T-helper 1 cell treated with Interleukin-12 subunit alpha and Interleukin-12 subunit beta and Interleukin-4 antibody, amounts not matched to agents 30 ng/mL and 1 ng/mL, for 36 hours (primary cell): ENCODE data around the gene LRRC49. TPM values are rescaled to one million over a fixed set of nuclear protein-coding genes. Genes with fewer than 3 reads are reported as not detected.
"Not testable (repeated sequence)": the region's sequence is repeated elsewhere in the genome, so short reads cannot be mapped to it uniquely, and the experiment has no call there.

Source experiments
- intact Hi-C: fragments of 100-400 bp; cut with micrococcal nuclease; formaldehyde crosslinking; loops from one replicate; pipeline ENCODE4 v1.15.1; 2024
- total RNA-seq: library from RNA; stranded (reverse); gene quantifications from 2 replicates; pipeline ENCODE4 v1.2.3, GENCODE V29; 2022

The LRRC49 gene
- total RNA-seq, 1 donor from 2014 or later: not detected

DNA sequence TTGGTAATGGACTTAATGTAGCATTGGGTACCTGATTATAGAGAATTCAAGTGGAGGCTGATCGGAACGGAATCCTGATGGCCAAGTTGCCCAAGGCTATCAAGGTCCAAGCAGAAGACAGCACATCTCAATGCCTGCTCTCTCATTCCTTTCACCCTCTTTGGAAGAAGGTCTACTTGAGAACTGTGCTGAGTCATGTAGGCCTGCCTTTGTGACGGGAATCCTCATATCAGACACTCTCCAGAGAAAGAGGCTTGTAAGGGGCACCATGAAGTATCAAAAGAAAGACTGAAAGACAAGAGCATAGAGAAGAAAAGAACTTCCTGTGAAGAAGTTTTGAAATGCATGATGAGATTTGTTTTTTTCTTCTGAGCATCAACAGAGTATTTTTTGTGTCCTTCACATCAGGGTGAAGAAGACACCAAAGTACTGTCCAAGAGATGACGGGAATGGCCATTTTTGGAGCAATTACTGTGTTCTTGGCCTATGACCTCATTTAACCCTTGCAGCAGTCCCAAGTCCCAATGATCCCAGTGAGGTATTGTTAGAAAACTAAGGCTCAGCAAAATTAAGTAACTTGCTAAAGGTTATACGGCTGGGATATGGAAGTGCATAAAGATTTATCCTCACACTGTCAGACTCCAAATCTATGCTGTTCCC, 25.5 kb upstream of the LRRC49 start:
- intact Hi-C loops: no loop called here

DNA sequence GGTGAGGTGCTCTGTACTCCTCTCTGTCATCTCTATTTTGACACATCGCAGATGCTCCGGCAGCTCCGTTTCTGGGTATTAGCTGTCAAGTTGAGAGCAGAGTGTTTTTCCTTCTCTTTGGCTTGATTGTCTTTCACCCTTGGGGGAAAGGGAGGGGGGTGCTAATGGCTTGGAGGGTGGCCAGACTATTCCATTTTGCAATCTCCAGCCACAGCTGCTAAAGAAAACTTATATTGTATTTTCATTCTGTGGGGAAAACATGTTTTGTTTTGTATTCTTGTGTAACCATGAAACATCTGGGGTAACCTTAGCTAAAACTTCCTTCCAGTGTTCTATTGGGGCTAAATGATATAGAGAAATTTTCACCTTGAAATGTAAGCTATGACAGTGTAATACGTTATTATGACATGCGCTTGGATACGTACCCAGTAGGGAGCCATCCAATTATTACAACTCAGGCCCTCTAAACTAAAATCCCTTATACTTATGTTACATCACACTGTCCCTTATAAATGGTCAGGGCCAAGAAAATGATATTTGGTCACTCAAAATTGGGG, 24.6 kb upstream of the LRRC49 start:
- intact Hi-C loops: no loop called here

DNA sequence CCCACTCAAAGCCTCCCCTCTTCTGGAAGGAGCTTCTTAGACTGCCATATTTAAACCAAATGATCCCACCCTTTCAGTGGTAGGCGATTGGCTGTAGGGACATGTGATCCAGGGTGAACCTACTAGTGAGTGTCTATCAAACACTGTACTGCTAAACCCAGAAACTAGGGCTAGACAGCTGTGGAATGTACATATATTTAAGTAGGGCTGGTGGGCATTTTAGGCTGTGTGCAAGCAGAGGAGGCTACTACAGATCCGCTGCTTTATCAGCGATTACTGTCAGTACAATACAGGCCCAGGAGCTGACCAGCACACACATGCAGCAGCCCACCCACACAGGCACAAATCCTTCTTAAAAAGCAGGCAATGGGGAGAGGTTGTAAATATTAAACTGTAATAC, 23.3 kb upstream of the LRRC49 start:
- intact Hi-C loops: no loop called here

DNA sequence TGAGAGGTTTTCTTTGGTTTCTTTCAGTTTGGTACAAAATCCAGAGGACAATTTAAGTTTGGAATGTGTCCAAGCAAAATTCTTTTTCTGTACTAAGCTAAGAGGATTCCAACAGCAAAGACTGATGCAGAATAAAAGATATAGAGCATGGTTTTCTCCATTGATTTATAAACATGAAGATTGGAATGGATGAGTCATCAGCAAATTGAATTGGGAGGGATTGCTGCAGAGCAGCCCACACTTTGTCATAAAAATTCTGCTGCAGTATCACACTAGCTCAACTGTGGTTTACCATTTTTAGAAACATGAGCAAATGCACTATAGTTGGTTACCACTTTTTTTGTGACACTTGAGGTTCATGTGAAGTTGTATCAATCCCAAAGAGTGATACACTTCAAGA, 22.6 kb upstream of the LRRC49 start:
- intact Hi-C loops: no loop called here

DNA sequence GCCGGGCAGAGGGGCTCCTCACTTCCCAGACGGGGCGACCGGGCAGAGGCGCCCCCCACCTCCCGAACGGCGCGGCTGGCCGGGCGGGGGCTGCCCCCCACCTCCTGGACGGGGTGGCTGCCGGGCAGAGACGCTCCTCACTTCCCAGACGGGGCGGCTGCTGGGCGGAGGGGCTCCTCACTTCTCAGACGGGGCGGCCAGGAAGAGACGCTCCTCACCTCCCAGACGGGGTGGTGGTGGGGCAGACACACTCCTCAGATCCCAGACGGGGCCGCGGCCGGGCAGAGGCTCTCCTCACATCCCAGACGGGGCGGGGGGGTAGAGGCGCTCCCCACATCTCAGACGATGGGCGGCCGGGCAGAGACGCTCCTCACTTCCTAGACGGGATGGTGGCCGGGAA, 21.1 kb upstream of the LRRC49 start:
- intact Hi-C loops: not testable (repeated sequence)

DNA sequence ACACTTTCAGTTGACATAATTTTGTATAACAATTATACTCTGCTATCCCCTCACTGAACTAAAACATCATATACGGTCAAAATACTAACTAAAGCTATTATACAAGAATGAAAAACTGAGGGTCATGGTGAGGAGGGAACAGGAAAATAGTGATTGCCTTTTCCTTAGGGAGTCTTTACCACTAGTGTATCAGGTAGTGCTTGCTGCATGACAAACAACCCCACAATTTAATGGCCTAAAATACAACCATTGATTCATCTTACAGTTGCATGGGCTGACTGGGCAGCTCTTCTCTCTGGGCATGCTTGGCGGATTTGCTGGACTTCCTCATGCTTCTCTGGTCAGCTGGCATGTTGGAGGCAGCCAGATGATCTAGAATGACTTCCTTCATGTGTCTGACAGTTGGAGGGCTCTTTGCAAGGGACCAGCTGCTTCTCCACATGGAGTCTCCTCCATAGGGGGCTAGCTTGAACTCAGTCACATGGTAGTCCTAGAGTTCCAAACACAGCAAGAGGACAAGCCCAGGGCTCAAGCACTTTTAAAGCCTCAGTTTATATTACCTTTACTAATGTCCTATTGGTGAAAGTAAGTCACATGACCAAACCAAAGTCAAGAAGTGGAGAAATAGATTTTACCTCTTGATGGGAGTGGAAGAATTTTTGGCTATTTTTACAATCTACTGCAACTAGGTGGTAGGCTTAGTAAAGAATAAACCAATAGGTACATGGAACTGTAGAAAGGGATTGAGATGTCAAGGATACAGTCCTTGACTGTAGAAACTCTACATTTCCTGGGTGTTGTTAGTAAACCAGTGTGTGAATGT, 19.2 kb upstream of the LRRC49 start:
- intact Hi-C loops: no loop called here

DNA sequence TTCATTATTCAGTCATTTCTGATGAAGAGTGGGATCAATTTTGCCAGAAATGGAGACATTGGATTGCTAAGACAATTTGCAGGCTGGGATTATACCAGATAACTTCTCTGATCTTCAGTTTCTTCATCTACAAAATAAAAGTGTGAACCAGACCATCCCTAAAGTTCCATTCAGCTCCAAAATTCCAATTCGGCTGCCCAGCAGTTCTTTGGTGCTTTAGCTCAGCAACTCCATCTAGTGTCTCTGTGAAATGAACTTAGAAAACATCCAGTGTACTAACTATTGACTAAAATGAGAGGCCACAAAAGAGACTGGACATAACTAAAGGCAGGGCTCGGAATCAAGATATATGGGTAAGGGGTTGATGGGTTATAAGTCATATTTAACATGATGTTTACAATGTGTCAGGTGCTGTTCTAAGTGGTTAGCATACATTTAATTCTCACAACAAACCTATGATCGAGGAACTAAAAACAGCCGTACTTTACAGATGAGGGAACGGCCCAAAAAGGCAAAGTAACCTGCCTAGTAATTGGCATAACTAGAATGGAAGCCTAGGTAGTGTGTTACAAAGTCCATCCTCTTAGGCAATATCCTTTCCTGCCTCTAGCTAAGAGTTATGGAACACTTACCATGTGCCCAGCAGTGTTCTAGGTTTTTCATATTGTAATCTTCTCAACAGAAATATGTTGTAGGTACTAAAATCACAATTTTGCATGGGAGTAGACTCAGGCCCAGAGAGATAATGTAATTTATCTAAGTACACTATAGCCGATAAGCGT, 17.4 kb upstream of the LRRC49 start:
- intact Hi-C loops: no loop called here

DNA sequence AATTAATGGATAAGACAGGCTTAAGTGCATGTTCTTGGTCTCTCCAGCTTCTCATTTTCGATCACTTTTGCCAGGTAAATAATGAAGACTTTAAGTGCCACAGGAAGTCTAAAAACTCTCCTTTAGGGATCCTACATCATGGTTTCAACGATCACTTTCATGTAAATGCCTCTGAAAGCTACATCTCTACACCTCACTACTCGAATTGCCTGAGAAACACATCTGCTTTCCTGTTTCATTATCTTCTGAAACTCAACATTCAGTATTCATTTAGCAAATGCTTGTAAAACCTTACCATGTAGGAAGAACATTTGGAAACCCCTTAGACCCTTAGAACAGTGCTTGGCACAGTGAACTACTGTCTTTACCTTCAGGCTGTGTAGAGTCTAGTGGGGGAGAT, 16.6 kb upstream of the LRRC49 start:
- intact Hi-C loops: no loop called here

DNA sequence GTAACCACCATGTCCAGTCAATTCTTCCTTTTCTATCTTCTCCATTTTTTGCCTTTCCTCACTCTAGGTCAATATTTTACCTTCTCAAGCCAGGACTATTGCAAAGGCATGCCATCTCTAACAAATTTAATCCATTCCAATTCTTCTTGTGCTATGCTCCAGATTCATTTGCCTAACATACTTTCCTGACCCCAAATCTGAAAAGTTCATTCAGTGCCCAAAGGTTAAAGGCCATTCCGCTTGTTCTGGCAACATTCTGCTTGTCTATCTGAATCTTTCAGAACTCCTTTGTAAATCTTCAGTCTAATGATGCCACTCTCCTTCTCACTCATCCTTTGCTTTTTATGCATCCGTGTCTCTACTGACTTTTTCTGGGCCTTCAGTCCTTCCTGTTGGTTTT, 15.9 kb upstream of the LRRC49 start:
- intact Hi-C loops: no loop called here

DNA sequence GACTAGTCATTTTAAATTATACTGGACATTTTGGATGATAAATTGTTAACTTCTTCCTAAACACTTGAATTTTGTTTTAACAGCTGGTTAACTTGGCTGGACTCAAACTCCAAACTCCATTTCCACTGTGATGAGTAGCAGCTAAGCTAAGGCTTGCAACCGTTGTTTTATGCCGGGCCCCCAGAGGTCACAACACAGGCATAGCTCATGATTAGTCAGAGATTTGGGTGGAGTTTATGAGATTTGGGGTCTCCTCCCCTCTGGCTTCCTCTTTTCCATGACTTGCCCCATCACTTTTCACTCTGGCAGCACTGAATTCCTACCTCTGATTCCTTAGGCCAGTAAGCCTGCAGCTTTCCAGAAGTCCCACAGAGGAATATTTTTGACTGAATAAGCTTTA, 13.2 kb upstream of the LRRC49 start:
- intact Hi-C loops: no loop called here

DNA sequence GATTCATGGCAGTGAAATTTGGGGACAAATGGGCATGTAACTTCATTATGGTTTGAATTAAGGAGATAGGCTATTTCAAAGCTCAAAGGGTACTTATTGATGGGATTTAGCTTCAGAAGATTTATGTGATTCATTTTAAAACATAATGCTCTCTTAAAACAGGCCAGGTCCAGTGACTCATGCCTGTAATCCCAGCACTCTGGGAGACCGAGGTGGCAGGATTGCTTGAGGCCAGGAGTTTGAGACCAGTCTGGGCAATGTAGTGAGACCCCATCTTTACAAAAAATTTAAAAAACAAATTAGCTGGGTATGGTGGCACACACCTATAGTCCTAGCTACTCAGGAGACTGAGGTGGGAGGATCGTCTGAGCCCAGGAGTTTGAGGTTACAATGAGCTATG, 11.8 kb upstream of the LRRC49 start:
- intact Hi-C loops: no loop called here

DNA sequence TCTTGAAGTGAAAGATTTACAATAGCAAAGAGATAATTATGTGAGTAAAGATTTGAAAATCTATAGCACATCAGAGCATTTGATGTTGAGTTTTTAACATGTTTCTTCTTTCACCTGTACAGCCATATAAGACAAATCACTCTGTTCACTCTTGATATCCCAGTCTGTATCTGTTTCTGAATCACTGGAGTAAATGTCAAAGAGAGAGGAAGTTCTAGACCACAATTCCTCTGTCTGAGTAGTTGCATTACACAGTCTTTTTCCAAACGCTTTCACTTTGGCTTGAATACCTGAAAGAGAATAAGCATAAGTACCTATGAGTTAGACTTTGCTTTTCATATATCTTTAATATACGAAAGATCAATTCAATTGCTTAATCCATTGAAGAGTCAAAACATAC, 10.3 kb upstream of the LRRC49 start:
- intact Hi-C loops: no loop called here

DNA sequence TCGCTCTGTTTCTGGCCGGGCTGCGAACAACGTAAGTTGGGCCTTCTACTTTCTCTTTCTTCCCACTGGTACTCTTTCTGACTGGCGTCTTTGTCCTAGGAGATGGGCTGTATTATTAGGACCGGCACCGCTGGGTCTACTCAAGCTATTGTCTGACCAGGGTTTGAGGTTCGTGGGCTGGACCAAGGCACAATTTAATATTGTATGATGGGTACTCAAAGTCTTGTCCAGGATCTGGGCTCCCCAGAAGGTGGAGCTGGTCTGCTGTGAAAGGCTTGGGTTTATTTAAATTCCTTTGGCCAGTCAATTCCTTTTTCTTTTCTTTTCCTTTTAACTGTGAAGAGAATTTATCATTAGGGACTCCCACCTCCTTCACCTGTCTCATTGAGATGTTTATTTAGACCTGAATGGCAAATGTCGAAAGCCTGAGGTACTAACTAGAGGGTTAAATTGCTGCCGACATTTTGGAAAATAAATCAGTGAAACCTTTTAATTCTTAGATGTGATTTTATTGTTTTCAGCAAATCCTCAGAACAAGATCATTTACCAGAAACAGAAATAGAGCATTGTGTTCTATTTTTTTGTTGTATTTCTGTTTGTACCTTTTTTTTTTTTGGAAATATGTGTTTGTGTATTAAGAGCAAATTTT, 410 bp downstream of the LRRC49 start:
- intact Hi-C loops: no loop called here

DNA sequence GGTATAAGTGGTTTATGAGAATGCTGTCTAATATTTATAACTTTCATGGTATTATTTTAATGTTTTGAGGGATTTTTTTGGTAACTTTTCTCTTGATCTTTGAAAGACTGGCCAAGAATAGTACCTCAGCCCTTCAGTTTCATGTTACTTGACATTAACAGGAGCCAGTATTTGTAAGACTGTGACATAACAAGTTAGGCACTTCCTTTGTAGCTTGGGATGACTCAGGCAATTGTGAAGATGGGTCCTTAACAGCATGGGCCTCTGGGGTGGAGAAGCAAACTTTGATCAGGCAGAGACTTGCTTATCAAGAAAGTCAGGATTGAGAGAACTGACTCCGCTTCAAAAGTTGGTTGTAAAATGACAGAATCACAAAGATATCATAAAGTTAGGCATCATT, 9.5 kb downstream of the LRRC49 start:
- intact Hi-C loops: no loop called here

DNA sequence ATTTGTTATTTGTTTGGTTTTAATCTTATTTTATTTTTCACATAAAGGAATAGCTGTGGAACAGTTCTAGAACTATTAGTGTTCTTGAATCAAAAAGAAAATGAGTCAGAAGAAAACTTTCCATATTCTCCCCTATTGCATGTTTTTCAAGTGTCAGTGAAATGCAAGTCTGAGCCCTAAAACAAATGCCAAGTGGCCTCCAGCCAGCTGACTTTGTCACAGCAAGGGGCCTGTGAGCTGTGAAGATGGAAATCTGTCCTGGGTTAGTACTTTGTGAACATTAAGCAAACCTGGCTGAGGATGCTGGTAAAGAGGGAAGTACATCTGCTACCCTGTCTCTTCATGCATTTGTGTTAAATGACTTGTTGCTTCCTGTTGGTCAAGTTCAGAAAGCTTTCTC, 14.2 kb downstream of the LRRC49 start:
- intact Hi-C loops: no loop called here

DNA sequence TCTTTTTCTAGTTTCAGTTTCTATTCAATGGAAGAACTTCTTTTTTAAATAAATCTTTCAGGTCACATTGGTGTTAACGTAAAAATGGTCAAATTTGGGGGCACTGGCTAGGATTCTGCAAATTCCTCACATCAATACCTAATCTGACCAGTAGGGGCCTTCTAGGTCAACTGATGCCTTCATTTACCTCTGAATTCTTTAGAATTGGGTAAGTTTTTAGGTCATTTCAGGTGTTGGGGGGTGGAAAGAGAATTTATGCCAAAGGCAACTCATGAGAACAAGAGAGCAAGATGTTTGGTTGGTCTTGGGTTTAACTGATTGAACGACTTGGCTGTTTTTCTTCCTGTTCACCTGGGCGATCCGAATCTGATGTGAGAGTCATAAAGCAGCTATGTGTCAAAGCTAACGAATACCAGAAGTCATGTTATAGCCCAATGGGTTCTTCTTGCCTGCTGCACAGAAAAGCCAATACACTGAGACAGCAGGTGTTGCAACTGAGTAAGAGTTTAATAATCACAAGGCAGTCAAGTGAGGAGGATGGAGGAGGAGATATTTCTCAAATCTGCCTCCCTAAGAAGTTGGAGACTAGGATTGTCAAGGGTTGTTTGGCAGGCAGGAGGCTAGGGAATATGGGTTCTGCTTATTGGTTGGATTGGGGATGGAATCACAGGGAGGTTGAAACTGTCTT, 15.3 kb downstream of the LRRC49 start:
- intact Hi-C loops: no loop called here

DNA sequence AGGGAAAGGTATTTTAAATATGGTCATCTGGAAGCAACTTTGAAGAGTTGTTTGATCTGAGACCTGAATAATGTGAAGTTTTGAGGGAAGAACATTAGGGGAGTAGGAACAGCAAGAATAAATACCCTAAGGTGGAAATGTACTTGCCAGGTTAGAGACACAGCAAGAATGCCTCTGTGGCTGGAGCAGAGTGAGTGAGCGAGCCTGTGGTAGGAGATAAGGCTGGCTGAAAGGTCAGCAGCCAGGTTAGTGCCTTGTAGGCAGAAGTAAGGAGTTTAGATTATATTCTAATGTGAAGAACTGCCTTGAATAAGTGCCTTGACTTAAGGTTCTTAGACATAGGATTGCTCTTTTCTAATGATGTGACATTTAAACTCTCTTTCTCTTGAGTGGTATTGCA, 18.3 kb downstream of the LRRC49 start:
- intact Hi-C loops: no loop called here

DNA sequence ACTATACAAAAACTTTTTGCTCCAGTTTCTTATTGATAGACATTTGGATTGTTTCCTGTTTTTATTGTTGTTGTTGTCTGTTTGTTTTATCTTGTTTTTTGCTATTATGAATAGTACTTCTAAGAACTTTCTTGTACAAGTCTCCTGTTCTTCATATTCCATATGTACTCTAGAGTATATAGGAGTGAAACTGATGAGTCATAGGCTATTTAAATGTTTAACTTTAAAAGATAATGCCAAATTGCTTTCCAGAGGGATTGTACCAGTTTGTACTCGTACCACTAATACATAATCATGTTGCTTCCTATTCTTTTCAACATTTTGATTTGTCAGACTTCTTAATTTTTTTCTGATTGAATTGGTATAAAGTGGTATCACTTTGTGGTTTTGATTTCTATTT, 19.6 kb downstream of the LRRC49 start:
- intact Hi-C loops: no loop called here

DNA sequence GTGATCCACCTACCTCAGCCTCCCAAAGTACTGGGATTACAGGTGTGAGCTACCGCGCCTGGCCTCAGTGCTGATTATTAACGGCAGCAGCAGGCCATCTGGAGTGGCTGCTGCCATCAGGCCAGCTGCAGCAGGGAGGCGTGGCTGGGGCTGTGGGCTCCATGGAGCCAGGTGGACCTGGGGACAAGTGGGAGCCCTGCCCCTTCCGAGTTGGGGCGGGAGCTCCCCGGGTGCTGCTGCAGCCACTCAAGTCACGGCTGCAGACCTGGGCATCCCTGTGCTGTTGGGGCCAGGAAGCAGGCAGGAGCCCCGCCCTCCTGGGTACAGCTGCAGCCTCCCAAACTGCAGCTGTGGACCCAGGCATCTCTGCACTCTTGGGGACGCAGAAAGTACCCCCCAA, 23.9 kb downstream of the LRRC49 start:
- intact Hi-C loops: no loop called here

DNA sequence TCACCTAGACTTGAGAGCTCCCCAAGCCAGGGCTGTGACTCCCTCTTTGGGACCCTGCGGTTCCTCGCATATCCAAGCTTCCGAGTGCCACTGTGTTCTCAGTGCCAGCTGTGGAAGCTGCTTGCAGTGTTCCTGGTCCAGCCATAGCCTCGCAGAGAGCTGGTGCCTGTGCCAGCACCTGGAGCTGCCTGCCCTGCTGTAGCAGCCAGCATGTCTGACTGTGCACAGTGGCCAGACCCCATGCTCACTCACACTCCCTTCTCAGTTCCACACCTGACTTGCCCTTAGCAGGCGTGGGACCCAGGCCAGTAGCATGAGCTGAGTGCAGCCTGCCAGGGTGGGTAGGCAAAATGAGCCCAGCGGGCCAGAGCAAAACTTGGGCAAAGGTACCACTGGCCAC, 25.3 kb downstream of the LRRC49 start:
- intact Hi-C loops: no loop called here
